Vagina (tissue), 2 donors: ENCODE measurements around the gene TNFSF13.

Experiments used
- CTCF ChIP-seq, 3 experiments: fragments of 450-650 bp in 2 of 3; fragments of 200-600 bp in 1 of 3; sonication (generic) in 1 of 3; IDR thresholded peaks; one replicate each; pipeline ENCODE4 v1.5.1; 2017 to 2019; ENCODE audit warnings: antibody characterized with exemption in 3 of 3, mild to moderate bottlenecking in 2 of 3, moderate library complexity in 2 of 3
- POLR2A ChIP-seq, 2 donors: fragments of 450-650 bp; IDR thresholded peaks; one replicate each; pipeline ENCODE4 v1.6.1; 2017; ENCODE audit warnings: antibody characterized with exemption in 2 of 2, mild to moderate bottlenecking in 2 of 2, moderate library complexity in 2 of 2
- POLR2AphosphoS5 ChIP-seq, 2 donors: sonication (generic); formaldehyde crosslinking; IDR thresholded peaks; one replicate each; pipeline ENCODE4 v1.9.0; 2017; ENCODE audit warnings: antibody characterized with exemption in 2 of 2, mild to moderate bottlenecking in 2 of 2, low read depth in 1 of 2; ENCODE audit not compliant: insufficient read depth in 1 of 2

GRCh38 chr17:7512105-7512504 is 46.4 kb upstream of the TNFSF13 start:
- TF ChIP-seq CTCF (IDR thresholded peaks at IDR 0.05) (no peak), POLR2A (IDR thresholded peaks at IDR 0.05) (no peak), POLR2AphosphoS5 (IDR thresholded peaks at IDR 0.05; ENCODE audit: insufficient read depth in 1 of 2, low read depth in 1 of 2) (no peak)
